ENCODE measurements around the gene RCBTB1.

Gene RCBTB1

DNA sequence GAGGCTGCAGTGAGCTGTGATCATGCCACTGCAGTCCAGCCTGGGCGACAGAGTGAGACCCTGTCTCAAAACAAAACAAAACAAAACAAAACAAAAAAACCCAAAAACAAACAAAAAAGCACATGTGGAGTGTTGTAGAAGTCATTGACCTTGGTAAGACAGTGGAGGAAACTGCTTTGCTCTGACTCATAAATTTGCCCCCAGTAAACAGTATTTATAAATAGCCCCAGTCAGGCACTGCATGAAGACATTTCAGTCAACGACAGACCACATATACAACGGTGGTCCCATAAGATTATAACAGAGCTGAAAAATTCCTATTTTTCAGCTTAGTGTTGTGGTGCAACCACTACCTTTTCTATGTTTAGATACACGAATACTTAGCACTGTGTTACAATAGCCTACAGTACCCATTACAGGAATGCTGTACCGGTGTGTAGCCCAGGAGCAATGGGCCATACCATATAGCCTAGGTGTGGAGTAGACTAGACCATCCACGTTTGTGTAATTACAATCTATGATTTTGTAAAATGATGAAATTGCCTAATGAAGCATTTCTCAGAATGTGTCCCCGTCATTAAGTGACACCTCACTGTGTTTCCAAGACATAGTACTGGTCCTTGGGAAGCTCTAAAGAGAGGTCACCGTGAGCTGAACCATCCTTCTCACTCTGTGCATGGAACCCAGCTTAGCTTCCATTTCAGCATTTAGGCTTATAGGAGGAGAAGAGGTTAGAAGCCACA lies 44.0 kb upstream of the RCBTB1 start:
- TF ChIP-seq, protein P1, sequence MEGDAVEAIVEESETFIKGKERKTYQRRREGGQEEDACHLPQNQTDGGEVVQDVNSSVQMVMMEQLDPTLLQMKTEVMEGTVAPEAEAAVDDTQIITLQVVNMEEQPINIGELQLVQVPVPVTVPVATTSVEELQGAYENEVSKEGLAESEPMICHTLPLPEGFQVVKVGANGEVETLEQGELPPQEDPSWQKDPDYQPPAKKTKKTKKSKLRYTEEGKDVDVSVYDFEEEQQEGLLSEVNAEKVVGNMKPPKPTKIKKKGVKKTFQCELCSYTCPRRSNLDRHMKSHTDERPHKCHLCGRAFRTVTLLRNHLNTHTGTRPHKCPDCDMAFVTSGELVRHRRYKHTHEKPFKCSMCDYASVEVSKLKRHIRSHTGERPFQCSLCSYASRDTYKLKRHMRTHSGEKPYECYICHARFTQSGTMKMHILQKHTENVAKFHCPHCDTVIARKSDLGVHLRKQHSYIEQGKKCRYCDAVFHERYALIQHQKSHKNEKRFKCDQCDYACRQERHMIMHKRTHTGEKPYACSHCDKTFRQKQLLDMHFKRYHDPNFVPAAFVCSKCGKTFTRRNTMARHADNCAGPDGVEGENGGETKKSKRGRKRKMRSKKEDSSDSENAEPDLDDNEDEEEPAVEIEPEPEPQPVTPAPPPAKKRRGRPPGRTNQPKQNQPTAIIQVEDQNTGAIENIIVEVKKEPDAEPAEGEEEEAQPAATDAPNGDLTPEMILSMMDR (IDR thresholded peaks at IDR 0.05; ENCODE audit: low read depth, low read length) = no peak

DNA sequence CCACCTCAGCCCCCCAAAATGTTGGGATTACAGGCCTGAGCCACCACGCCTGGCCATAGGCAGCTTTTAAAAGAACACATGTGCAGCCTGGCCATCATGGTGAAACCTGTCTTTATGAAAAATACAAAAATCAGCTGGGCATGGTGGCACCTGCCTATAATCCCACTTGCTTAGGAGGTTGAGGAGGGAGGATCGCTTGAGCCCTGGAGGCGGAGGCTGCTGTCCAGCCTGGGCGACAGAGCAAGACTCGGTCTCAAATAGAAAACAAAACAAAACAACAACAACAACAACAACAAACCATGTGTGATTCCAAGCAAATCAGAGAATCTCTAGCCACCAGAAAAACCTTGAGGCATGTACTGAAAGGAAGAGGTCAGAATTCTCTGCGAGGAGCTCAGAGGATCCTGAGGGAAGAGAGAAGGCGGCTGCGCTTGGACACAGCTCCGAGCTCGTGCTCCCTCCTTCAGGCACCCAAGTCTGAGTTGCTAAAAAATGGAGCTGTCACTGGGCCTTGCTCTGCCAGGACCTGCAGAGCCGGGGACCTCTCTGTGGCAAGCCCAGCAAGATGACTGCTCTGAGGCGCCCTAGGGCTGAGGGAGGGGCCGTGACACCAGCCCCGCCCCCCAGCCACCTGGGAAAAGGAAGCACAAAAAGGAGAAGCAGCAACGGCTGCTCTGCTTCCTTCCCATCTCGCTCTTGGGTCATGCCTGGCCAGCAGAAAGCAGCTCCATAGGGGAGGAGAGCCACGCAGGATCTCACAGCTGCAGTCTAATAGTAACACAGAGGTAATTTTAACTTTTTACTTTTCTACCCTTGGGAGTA lies 42.7 kb upstream of the RCBTB1 start, which contains the start of gene ARL11:
Gene ARL11 (plus strand): TSS at position 677 of the 822 bp plus-strand sequence. CDS start 1,941 bp downstream, outside the sequence.
- Histone ChIP-seq H3K4me1 (no peaks in the 10 kb centered on the region), H3K27me3 (no peaks in the 10 kb centered on the region), H3K4me3 (ENCODE audit: low read depth, low read length) (no peak within 1 kb of the TSS), H3K9me3 (no peaks in the 10 kb centered on the region), H3K36me3 (no peaks in the 10 kb centered on the region)
- TF ChIP-seq, protein P1 (IDR thresholded peaks at IDR 0.05; ENCODE audit: low read depth, low read length) = no peak
- DNase-seq = peak; percentile 22

More for the DNA sequence above, 44.0 kb upstream of the RCBTB1 start:
- Histone ChIP-seq H3K9me3 (no peaks in the 10 kb centered on the region), H3K4me3 (ENCODE audit: low read depth, low read length) (no peak overlapping the region), H3K4me1 (no peaks in the 10 kb centered on the region), H3K36me3 (no peaks in the 10 kb centered on the region), H3K27me3 (no peaks in the 10 kb centered on the region)
- no peak for DNase-seq

DNA sequence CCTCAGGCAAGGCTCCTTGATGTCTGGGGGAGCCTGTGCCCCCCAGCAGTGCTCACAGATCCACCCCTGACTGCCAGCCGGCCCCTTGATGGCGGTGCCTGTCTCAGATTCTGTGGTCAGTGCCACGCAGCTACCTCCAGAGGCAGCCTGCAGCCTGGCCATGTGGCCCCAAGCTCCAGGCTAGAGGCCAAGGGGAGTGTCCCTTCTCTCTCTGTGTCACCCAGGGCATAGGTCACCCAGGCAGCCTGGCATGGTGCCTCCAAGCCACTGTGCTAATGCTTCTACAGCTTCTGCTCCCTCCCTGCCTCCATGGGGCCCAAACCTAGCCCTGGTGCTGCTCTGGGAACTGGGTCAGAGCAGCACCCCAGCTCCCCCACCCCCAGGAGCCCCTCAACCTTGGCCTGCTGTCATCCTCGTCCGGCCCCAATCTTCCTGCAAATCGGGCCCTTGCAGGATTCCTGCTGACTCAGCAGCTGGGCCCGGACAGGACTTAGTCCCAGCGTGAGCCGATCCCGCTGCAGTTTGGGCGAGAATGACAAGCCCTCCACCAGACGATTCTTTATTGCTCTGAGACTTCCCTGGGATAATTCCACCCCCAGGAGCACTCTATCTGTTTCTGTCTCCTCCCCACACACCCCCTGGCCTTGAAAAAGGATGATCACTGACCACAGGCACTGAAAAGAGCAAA lies 40.2 kb upstream of the RCBTB1 start:
- no peak for DNase-seq
- H3K4me1 ChIP-seq = no peaks in the 10 kb centered on the region
- H3K4me3 ChIP-seq (ENCODE audit: low read depth, low read length) = no peak overlapping the region
- H3K36me3 ChIP-seq = no peaks in the 10 kb centered on the region
- H3K27me3 ChIP-seq = no peaks in the 10 kb centered on the region
- TF ChIP-seq, protein P1 (IDR thresholded peaks at IDR 0.05; ENCODE audit: low read depth, low read length) = no peak
- no peaks in the 10 kb centered on the region for H3K9me3 ChIP-seq

DNA sequence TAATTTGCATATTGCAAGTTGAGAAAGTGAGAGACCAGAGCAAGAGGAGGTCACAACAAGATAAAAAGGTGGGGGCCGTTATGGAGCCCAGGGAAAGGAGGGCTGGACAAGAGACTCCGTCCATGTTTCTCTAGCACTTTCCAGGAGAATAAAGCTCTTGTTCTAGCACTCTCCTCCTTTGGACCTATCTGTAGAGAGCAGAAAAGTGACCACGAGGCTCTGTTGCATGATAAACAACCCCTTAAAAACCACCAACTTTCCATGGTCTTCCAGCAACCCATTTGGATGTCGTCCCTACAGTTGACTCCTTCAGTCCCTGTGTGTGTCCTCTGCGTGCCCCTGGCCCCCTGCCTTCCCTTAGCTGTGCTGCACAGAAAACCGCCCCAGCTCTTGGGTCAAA lies 38.9 kb upstream of the RCBTB1 start:
- no peak overlapping the region for H3K4me3 ChIP-seq (ENCODE audit: low read depth, low read length)
- no peaks in the 10 kb centered on the region for H3K27me3 ChIP-seq
- H3K9me3 ChIP-seq = no peaks in the 10 kb centered on the region
- no peaks in the 10 kb centered on the region for H3K4me1 ChIP-seq
- DNase-seq = no peak
- no peaks in the 10 kb centered on the region for H3K36me3 ChIP-seq
- TF ChIP-seq, protein P1 (IDR thresholded peaks at IDR 0.05; ENCODE audit: low read depth, low read length) = no peak

DNA sequence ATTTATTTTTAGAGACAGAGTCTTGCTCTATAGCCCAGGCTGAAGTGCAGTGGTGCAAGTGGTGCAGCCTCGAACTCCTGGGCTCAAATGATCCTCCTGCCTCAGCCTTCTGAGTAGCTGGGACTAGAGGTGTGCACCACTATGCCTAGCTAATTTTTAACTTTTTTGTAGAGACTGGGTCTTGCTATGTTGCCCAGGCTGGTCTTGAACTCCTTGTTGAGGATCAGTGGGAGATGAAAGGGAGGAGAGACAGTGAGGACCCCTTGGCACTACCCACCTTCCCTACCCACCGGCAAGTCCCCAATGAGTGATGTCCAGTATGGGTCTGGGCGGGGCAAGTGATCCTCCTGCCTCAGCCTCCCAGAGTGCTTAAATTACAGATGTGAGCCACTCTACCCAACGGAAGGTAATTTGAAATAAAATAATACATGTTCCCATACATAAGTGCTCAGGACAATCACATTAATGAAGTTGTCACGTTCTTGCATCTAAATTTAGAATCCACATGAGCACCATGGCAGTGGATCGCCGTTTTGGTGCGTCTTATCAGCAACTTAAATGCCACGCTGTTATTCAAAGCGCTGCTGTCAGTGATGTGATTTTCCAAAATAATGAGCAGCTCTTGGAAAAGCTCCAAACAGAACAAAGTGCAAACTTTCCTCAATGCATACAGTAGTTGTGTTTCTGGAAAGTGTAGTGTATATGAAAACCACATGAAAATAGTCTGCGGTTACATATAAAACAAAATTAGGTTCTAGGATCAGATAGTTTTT lies 37.0 kb upstream of the RCBTB1 start:
- TF ChIP-seq, protein P1 (IDR thresholded peaks at IDR 0.05; ENCODE audit: low read depth, low read length) = no peak
- Histone ChIP-seq H3K9me3 (no peaks in the 10 kb centered on the region), H3K4me1 (no peaks in the 10 kb centered on the region), H3K36me3 (no peaks in the 10 kb centered on the region), H3K27me3 (no peaks in the 10 kb centered on the region), H3K4me3 (ENCODE audit: low read depth, low read length) (no peak overlapping the region)
- DNase-seq = no peak

Measured in BE2C (cell line).